ENCODE data around the gene USP15. TPM values are rescaled to one million over a fixed set of nuclear protein-coding genes. Genes with fewer than 3 reads are reported as not detected.

USP15 gene
- total RNA-seq, 1 experiment from 2014 or later, result 35.3 TPM

GRCh38 chr12:62284749-62285148 is 24.5 kb downstream of the USP15 start:
- H2AFZ ChIP-seq (ENCODE audit: low read length), result no peak overlapping the region
- no peaks in the 10 kb centered on the region for H3K4me1 ChIP-seq (ENCODE audit: insufficient read depth, low read length)
- no peak overlapping the region for H4K91ac ChIP-seq (ENCODE audit: insufficient read length, low read depth, low read length)
- no peak overlapping the region for H2BK20ac ChIP-seq (ENCODE audit: low read depth, low read length, poor library complexity, severe bottlenecking)
- no peaks in the 10 kb centered on the region for H3K23me2 ChIP-seq (ENCODE audit: insufficient read length, low read depth, low read length, poor library complexity, severe bottlenecking)
- H3K18ac ChIP-seq (ENCODE audit: insufficient read length, low read depth, low read length), result no peak overlapping the region
- Mint-ChIP-seq H3K9me3 (peaks cover 0 to 4% of the 10 kb centered on the region in 2 experiments; a peak in 1 of 5 replicates), H3K27me3 (ENCODE audit: low read depth) (no peaks in the 10 kb centered on the region), H3K4me3 (no peak overlapping the region), H3K4me1 (peaks cover 0 to 12% of the 10 kb centered on the region in 2 experiments; a peak in 3 of 4 replicates), H3K36me3 (ENCODE audit: insufficient read depth in 1 of 3, low read depth in 3 of 3) (peaks cover 0 to 3% (median 0%) of the 10 kb centered on the region in 3 experiments; a peak in 2 of 7 replicates), H3K27ac (no peak overlapping the region)
- H3K56ac ChIP-seq (ENCODE audit: insufficient read length, low read depth, low read length), result no peak overlapping the region
- no peak overlapping the region for H3K14ac ChIP-seq (ENCODE audit: insufficient read depth, low read length)
- H2BK120ac ChIP-seq (ENCODE audit: low read depth, low read length, poor library complexity, severe bottlenecking), result no peak overlapping the region
- H3K4ac ChIP-seq (ENCODE audit: low read depth, low read length), result no peak overlapping the region
- H2BK15ac ChIP-seq (ENCODE audit: low read depth, low read length), result no peak overlapping the region
- H3K23ac ChIP-seq (ENCODE audit: insufficient read length, low read depth, low read length), result no peak overlapping the region
- no peak overlapping the region for H2BK12ac ChIP-seq (ENCODE audit: insufficient read length, low read depth, low read length)
- no peak overlapping the region for H4K5ac ChIP-seq (ENCODE audit: insufficient read length, low read depth, low read length)
- H2AK5ac ChIP-seq (ENCODE audit: insufficient read length, low read length), result no peak overlapping the region
- H4K8ac ChIP-seq (replicated peaks; ENCODE audit: insufficient read length, low read depth, low read length), result no peak overlapping the region
- no peak overlapping the region for H3K27ac ChIP-seq (ENCODE audit: insufficient read length, low read depth, low read length)
- no peaks in the 10 kb centered on the region for H4K20me1 ChIP-seq (ENCODE audit: control insufficient read depth, insufficient read depth, insufficient read length)
- H3K9me3 ChIP-seq (ENCODE audit: control insufficient read depth, low read depth, low read length), result no peaks in the 10 kb centered on the region
- no peak overlapping the region for H3K4me2 ChIP-seq (ENCODE audit: insufficient read depth, insufficient read length, low read length)
- no peak overlapping the region for H3K9ac ChIP-seq (ENCODE audit: extremely low read depth, insufficient read length, low read length)
- H3K27me3 ChIP-seq (ENCODE audit: insufficient read depth, low read length), result no peaks in the 10 kb centered on the region
- DNase-seq, result no peak
- no peak for TF ChIP-seq CTCF (conservative IDR thresholded peaks at IDR 0.05)
- no peak overlapping the region for H2BK5ac ChIP-seq (ENCODE audit: insufficient read length, low read length)
- H3K79me1 ChIP-seq (ENCODE audit: insufficient read depth, low read depth, low read length, poor library complexity, severe bottlenecking), result peaks cover 5% of the 10 kb centered on the region
- H3T11ph ChIP-seq (ENCODE audit: low read length), result no peak overlapping the region
- peaks cover 5% of the 10 kb centered on the region; the same call in 1 of the 2 replicates for H3K79me2 ChIP-seq (ENCODE audit: insufficient read depth, low read length)
